Fibroblast of lung (primary cell): ENCODE measurements around the gene WIPI1.

ENCODE experiments used
- CTCF ChIP-seq, 2 donors: IDR thresholded peaks in 1 of 2; conservative IDR thresholded peaks in 1 of 2; 1 replicate in 1 of 2; 2 replicates in 1 of 2; pipeline ENCODE4 v1.5.1; 2011 to 2012; ENCODE audit warnings: low read length in 2 of 2, control low read depth in 1 of 2, inconsistent platforms in 1 of 2, low read depth in 1 of 2, mild to moderate bottlenecking in 1 of 2
- EZH2 ChIP-seq: IDR thresholded peaks from 2 replicates; pipeline ENCODE4 v1.5.1; 2012; ENCODE audit warnings: low read length, control low read depth, mild to moderate bottlenecking; ENCODE audit errors: missing control alignments

- TF ChIP-seq CTCF (conservative IDR thresholded peaks at IDR 0.05 in 1 of 2, IDR thresholded peaks at IDR 0.05 in 1 of 2; ENCODE audit: low read depth in 1 of 2, low read length in 2 of 2) (no peak), EZH2 (no peak)
Measured at GRCh38 chr17:68437979-68438822, 19.1 kb downstream of the WIPI1 start.
